Activated B cell treated with CpG ODN at 0.5 μM for 24 hours (primary cell): Measurements from ENCODE around the gene SMARCA4. TPM values are rescaled to one million over a fixed set of nuclear protein-coding genes. Genes with fewer than 3 reads are reported as not detected.

ENCODE experiments used
- ATAC-seq: fragments of 200-7000 bp; cut with Tn5 transposase; one replicate; pipeline ENCODE4 v1.10.0; 2021; ENCODE audit warnings: low read depth, mild to moderate bottlenecking, moderate library complexity
- CTCF ChIA-PET: fragments of 350-600 bp; sonication (Branson Sonifier 250); formaldehyde crosslinking; loops from one replicate; lab custom pipeline; 2021; ENCODE audit warnings: antibody characterized with exemption; lab: Charles Lee
- POLR2A ChIA-PET: fragments of 350-600 bp; sonication (Branson Sonifier 250); formaldehyde crosslinking; loops from one replicate; lab custom pipeline; 2021; ENCODE audit warnings: antibody characterized with exemption; lab: Charles Lee
- DNase-seq: peaks from one replicate; pipeline ENCODE4 v3.0.0; 2022
- H3K27ac Mint-ChIP-seq: one replicate; pipeline ENCODE4 v1.8.0; 2020; ENCODE audit warnings: mixed read lengths
- H3K27me3 Mint-ChIP-seq: one replicate; pipeline ENCODE4 v1.8.0; 2021; ENCODE audit warnings: mixed read lengths
- H3K36me3 Mint-ChIP-seq: one replicate; pipeline ENCODE4 v1.8.0; 2021; ENCODE audit warnings: low read depth, mixed read lengths
- H3K4me1 Mint-ChIP-seq: one replicate; pipeline ENCODE4 v1.8.0; 2021; ENCODE audit warnings: mixed read lengths
- H3K4me3 Mint-ChIP-seq: one replicate; pipeline ENCODE4 v1.8.0; 2020; ENCODE audit warnings: mild to moderate bottlenecking, mixed read lengths
- H3K9me3 Mint-ChIP-seq: one replicate; pipeline ENCODE4 v1.8.0; 2020; ENCODE audit warnings: mixed read lengths
- intact Hi-C: fragments of 100-400 bp; cut with micrococcal nuclease; formaldehyde crosslinking; loops from one replicate; pipeline ENCODE4 v1.15.1; 2024
- total RNA-seq: library from RNA; stranded (reverse); gene quantifications from 2 replicates; pipeline ENCODE4 v1.2.3, GENCODE V29; 2022
- TF ChIP-seq, protein P1 (sequence below): fragments of 200-600 bp; IDR thresholded peaks from one replicate; pipeline ENCODE4 v1.8.0; 2022; ENCODE audit warnings: antibody characterized with exemption, mild to moderate bottlenecking

SMARCA4 gene
- total RNA-seq, 1 donor from 2014 or later: 93.6 TPM

GRCh38 chr19:10998045-10998533, 37.3 kb downstream of the SMARCA4 start:
- TF ChIP-seq, protein P1, sequence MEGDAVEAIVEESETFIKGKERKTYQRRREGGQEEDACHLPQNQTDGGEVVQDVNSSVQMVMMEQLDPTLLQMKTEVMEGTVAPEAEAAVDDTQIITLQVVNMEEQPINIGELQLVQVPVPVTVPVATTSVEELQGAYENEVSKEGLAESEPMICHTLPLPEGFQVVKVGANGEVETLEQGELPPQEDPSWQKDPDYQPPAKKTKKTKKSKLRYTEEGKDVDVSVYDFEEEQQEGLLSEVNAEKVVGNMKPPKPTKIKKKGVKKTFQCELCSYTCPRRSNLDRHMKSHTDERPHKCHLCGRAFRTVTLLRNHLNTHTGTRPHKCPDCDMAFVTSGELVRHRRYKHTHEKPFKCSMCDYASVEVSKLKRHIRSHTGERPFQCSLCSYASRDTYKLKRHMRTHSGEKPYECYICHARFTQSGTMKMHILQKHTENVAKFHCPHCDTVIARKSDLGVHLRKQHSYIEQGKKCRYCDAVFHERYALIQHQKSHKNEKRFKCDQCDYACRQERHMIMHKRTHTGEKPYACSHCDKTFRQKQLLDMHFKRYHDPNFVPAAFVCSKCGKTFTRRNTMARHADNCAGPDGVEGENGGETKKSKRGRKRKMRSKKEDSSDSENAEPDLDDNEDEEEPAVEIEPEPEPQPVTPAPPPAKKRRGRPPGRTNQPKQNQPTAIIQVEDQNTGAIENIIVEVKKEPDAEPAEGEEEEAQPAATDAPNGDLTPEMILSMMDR: no peak
- Mint-ChIP-seq H3K4me3 (no peak overlapping the region), H3K36me3 (peaks cover 68% of the 10 kb centered on the region), H3K27ac (no peak overlapping the region), H3K4me1 (no peaks in the 10 kb centered on the region), H3K27me3 (no peaks in the 10 kb centered on the region), H3K9me3 (no peaks in the 10 kb centered on the region)
- POLR2A ChIA-PET: no interaction called here
- ATAC-seq (no peak), DNase-seq (no peak)
- CTCF ChIA-PET: no interaction called here
- intact Hi-C loops: no loop called here

DNA sequence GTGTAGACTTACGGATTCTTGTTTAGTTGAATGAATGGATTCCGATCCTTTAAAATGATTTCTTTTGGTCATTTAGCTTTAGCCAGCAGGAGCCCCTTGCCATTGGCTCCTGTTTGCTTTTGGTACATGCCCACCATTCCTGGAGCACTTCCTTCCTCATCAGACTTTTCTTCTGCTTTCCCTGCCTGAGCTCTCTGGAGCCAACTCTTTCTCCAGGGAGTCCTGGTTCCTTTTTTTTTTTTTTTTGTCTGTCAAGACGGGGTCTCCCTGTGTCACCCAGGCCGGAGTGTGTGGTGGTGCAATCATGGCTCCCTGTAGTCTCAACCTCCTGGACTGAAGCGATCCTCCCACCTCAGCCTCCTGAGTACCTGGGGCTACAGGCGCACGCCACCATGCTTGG, 37.8 kb downstream of the SMARCA4 start:
- ChIA-PET CTCF (no interaction called here), POLR2A (no interaction called here)
- H3K36me3 Mint-ChIP-seq: peaks cover 69% of the 10 kb centered on the region
- no peaks in the 10 kb centered on the region for H3K9me3 Mint-ChIP-seq
- TF ChIP-seq, protein P1: no peak
- H3K27ac Mint-ChIP-seq: no peak overlapping the region
- no peak for DNase-seq
- H3K4me1 Mint-ChIP-seq: no peaks in the 10 kb centered on the region
- intact Hi-C loops: no loop called here
- H3K4me3 Mint-ChIP-seq: no peak overlapping the region
- ATAC-seq: no peak
- no peaks in the 10 kb centered on the region for H3K27me3 Mint-ChIP-seq

DNA sequence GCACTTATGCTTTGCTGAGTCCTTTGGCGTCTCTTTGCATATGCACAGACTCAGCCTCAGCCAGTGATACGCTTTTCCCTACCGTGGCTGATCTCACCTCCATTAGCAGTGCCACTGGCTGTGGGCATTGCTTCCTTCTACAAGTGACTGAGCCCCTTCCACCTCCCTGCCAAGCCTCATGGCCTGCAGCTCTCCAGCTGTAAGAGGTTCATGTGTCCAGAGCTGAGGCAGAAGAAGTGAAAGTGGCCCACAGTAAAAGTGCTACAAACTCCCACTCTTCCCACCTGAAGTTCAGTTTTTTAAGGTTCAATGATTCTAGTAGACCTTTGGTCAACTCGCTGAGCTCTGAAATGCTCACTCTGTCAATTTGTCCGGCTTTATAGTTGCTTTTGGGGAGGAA, 44.7 kb downstream of the SMARCA4 start:
- Mint-ChIP-seq H3K4me3 (no peak overlapping the region), H3K27me3 (no peaks in the 10 kb centered on the region), H3K36me3 (peaks cover 72% of the 10 kb centered on the region), H3K9me3 (no peaks in the 10 kb centered on the region), H3K27ac (no peak overlapping the region), H3K4me1 (no peaks in the 10 kb centered on the region)
- intact Hi-C loops: loop anchor here (5.0 kb wide), 1 partner anchor 63 kb away; no protein-coding TSS in a partner anchor
- TF ChIP-seq, protein P1: no peak
- DNase-seq: no peak
- POLR2A ChIA-PET: no interaction called here
- no peak for ATAC-seq
- CTCF ChIA-PET: interaction anchor here (2.3 kb wide), 1 partner anchor 64 kb away, joined by 7 read pairs; no protein-coding TSS in a partner anchor

- no peak overlapping the region for H3K4me3 Mint-ChIP-seq
- H3K4me1 Mint-ChIP-seq: no peaks in the 10 kb centered on the region
- CTCF ChIA-PET: interaction anchor here (1.1 kb wide), 1 partner anchor 34 kb away, joined by 3 read pairs; no protein-coding TSS in a partner anchor
- H3K9me3 Mint-ChIP-seq: no peaks in the 10 kb centered on the region
- no peaks in the 10 kb centered on the region for H3K27me3 Mint-ChIP-seq
- POLR2A ChIA-PET: interaction anchor here (0.6 kb wide), 1 partner anchor 9 kb away, joined by 5 read pairs; no protein-coding TSS in a partner anchor
- H3K36me3 Mint-ChIP-seq: peaks cover 78% of the 10 kb centered on the region
- ATAC-seq (no peak), DNase-seq (no peak)
- intact Hi-C loops: loop anchor here (5.0 kb wide), 1 partner anchor 65 kb away; no protein-coding TSS in a partner anchor
- TF ChIP-seq, protein P1: no peak
- H3K27ac Mint-ChIP-seq: no peak overlapping the region
Observed at GRCh38 chr19:11007385-11007784, 46.6 kb downstream of the SMARCA4 start.

GRCh38 chr19:11007962-11008532, 47.2 kb downstream of the SMARCA4 start:
- H3K36me3 Mint-ChIP-seq: peaks cover 78% of the 10 kb centered on the region

More at GRCh38 chr19:11007962-11008532, 47.2 kb downstream of the SMARCA4 start:
- ChIA-PET CTCF (interaction anchor here (1.1 kb wide), 1 partner anchor 35 kb away, joined by 3 read pairs; no protein-coding TSS in a partner anchor), POLR2A (no interaction called here)
- no peaks in the 10 kb centered on the region for H3K4me1 Mint-ChIP-seq
- no peak overlapping the region for H3K27ac Mint-ChIP-seq
- no peaks in the 10 kb centered on the region for H3K9me3 Mint-ChIP-seq
- no peaks in the 10 kb centered on the region for H3K27me3 Mint-ChIP-seq
- TF ChIP-seq, protein P1: no peak
- intact Hi-C loops: loop anchor here (5.0 kb wide), 1 partner anchor 66 kb away; no protein-coding TSS in a partner anchor
- ATAC-seq (no peak), DNase-seq (no peak)
- no peak overlapping the region for H3K4me3 Mint-ChIP-seq
